ENCODE data around the gene UROS. TPM values are rescaled to one million over a fixed set of nuclear protein-coding genes. Genes with fewer than 3 reads are reported as not detected.

UROS gene
- total and polyA plus RNA-seq, 2 donors (not counting 3 experiments of a cell fraction or from before 2014, with no cell fraction given): 38.4 to 42.0 TPM

GRCh38 chr10:125747417-125747816, 75.6 kb downstream of the UROS start:
- Histone ChIP-seq H3K27ac (ENCODE audit: insufficient read depth, low read depth, low read length) (no peak overlapping the region), H3K4me3 (replicated peaks in 1 of 3; ENCODE audit: insufficient read depth in 1 of 3, low read depth in 1 of 3, low read length in 3 of 3) (no peak overlapping the region), H3K9ac (replicated peaks; ENCODE audit: extremely low read depth, insufficient read depth, low read length) (no peak overlapping the region), H3K9me1 (replicated peaks; ENCODE audit: control insufficient read depth, extremely low read depth, insufficient read depth, low read length) (no peaks in the 10 kb centered on the region), H3K9me3 (replicated peaks; ENCODE audit: control insufficient read depth, insufficient read depth, low read length) (no peaks in the 10 kb centered on the region), H3K4me1 (ENCODE audit: control insufficient read depth, extremely low read depth, insufficient read depth, low read length) (no peaks in the 10 kb centered on the region), H2AFZ (ENCODE audit: low read depth, low read length) (no peak overlapping the region), H3K36me3 (ENCODE audit: control insufficient read depth in 2 of 2, extremely low read depth in 1 of 2, insufficient read depth in 2 of 2, low read length in 2 of 2) (peaks cover 17 to 20% of the 10 kb centered on the region in 2 experiments), H3K79me2 (ENCODE audit: control insufficient read depth, insufficient read depth, low read length) (no peaks in the 10 kb centered on the region), H3K4me2 (ENCODE audit: insufficient read depth, low read length) (no peak overlapping the region), H4K20me1 (replicated peaks; ENCODE audit: control insufficient read depth, extremely low read depth, insufficient read depth, low read length) (no peaks in the 10 kb centered on the region), H3K27me3 (ENCODE audit: control insufficient read depth in 2 of 2, insufficient read depth in 2 of 2, low read length in 2 of 2) (no peaks in the 10 kb centered on the region)
- no peak for TF ChIP-seq MYC (IDR thresholded peaks at IDR 0.05; ENCODE audit: low read depth, low read length)
- no peak for TF ChIP-seq POLR2AphosphoS5 (IDR thresholded peaks at IDR 0.05; ENCODE audit: insufficient read depth, low read depth, low read length)
- no peak for TF ChIP-seq POLR2A (IDR thresholded peaks at IDR 0.05; ENCODE audit: low read depth, low read length)
- TF ChIP-seq JUN (IDR thresholded peaks at IDR 0.05; ENCODE audit: borderline replicate concordance, insufficient read depth, insufficient read length, low read depth): no peak
- TF ChIP-seq FOS (IDR thresholded peaks at IDR 0.05; ENCODE audit: borderline replicate concordance, insufficient read depth, low read length): no peak
- TF ChIP-seq EZH2 (IDR thresholded peaks at IDR 0.05; ENCODE audit: borderline replicate concordance, low read depth, low read length, severe bottlenecking): no peak
- TF ChIP-seq CTCF (IDR thresholded peaks at IDR 0.05; ENCODE audit: extremely low read depth in 1 of 2, insufficient read depth in 1 of 2, low read depth in 1 of 2, low read length in 2 of 2): no peak
- TF ChIP-seq GATA2 (IDR thresholded peaks at IDR 0.05; ENCODE audit: insufficient read depth, insufficient read length, low read depth, low read length): no peak
- TF ChIP-seq, protein P1, sequence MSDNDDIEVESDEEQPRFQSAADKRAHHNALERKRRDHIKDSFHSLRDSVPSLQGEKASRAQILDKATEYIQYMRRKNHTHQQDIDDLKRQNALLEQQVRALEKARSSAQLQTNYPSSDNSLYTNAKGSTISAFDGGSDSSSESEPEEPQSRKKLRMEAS (IDR thresholded peaks at IDR 0.05; ENCODE audit: insufficient read depth, insufficient read length): no peak
- POLR2A ChIA-PET: no interaction called here
- dilution Hi-C loops (cut with MboI; ENCODE audit: extremely low pct_ligation_motif_present, low sequenced_read_pairs) (no loop called here), intact Hi-C loops (cut with micrococcal nuclease) (loop anchor here (10.0 kb wide), 1 partner anchor 637 kb away; the partner anchor contains the start of gene ADAM12)
- DNase-seq (ENCODE audit: low read depth, low spot score) (no peak), FAIRE-seq (no peak)
- CTCF ChIA-PET: no interaction called here
- no TSS peak for BruUV-seq (replicated peaks)

Data from endothelial cell of umbilical vein (primary cell).